Upper lobe of left lung (tissue), 6 donors: ENCODE data around the gene GLO1. TPM values are rescaled to one million over a fixed set of nuclear protein-coding genes. Genes with fewer than 3 reads are reported as not detected.

ENCODE experiments used
- ATAC-seq, 2 donors: fragments of 200-7000 bp; cut with Tn5 transposase; one replicate each; pipeline ENCODE4 v1.9.1; 2022; ENCODE audit warnings: mild to moderate bottlenecking in 2 of 2, moderate library complexity in 2 of 2; ENCODE audit not compliant: low FRiP score in 2 of 2
- DNase-seq, 2 donors: peaks; one replicate each; pipeline ENCODE4 v3.0.0-alpha.2; 2019 to 2020
- H3K27ac ChIP-seq, 4 donors: fragments of 200-600 bp; sonication (generic); one replicate each; pipeline ENCODE4 v1.5.1; 2016 to 2019
- H3K27me3 ChIP-seq, 4 donors: fragments of 200-600 bp; sonication (generic); one replicate each; pipeline ENCODE4 v1.5.1; 2017 to 2019
- H3K36me3 ChIP-seq, 4 donors: fragments of 200-600 bp; sonication (generic); one replicate each; pipeline ENCODE4 v1.5.1; 2016 to 2019
- H3K4me1 ChIP-seq, 4 donors: fragments of 200-600 bp; sonication (generic); one replicate each; pipeline ENCODE4 v1.5.1; 2018 to 2019
- H3K4me3 ChIP-seq, 4 donors: fragments of 200-600 bp; sonication (generic); one replicate each; pipeline ENCODE4 v1.5.1; 2017 to 2019; ENCODE audit warnings: mild to moderate bottlenecking in 2 of 4, moderate library complexity in 1 of 4
- H3K9me3 ChIP-seq, 4 donors: fragments of 200-600 bp; sonication (generic); one replicate each; pipeline ENCODE4 v1.5.1; 2018 to 2019
- EP300 ChIP-seq, 4 donors: sonication (generic); formaldehyde crosslinking; IDR thresholded peaks; one replicate each; pipeline ENCODE4 v1.5.1; 2017; ENCODE audit warnings: antibody characterized with exemption in 4 of 4, control low read depth in 2 of 4
- POLR2A ChIP-seq, 4 donors: fragments of 450-650 bp; IDR thresholded peaks; one replicate each; pipeline ENCODE4 v1.5.1; 2016 to 2017; ENCODE audit warnings: antibody characterized with exemption in 4 of 4, mild to moderate bottlenecking in 2 of 4
- POLR2AphosphoS5 ChIP-seq, 2 donors: sonication (generic); formaldehyde crosslinking; IDR thresholded peaks; one replicate each; pipeline ENCODE4 v1.5.1; 2017; ENCODE audit warnings: antibody characterized with exemption in 2 of 2
- WGBS, 2 donors: methylation state at CpG; one replicate each; pipeline ENCODE4 v1.1.5; 2017 to 2018; 5-methylcytosine and 5-hydroxymethylcytosine counted together
- total RNA-seq, 6 donors: library from RNA; depleted of rRNA in 4 of 6; stranded (reverse); fragments of >200 nt in 4 of 6; gene quantifications; one replicate each; pipeline versions ENCODE4 v1.1.0 to v1.2.1, GENCODE V29; 2016 to 2021
- TF ChIP-seq, protein P1 (sequence below), 6 experiments: fragments of 450-650 bp in 4 of 6; fragments of 200-600 bp in 2 of 6; sonication (generic) in 2 of 6; IDR thresholded peaks; one replicate each; pipeline ENCODE4 v1.5.1; 2016 to 2019; ENCODE audit warnings: antibody characterized with exemption in 6 of 6
- donor health status: DM: no; HTN: no; CAD: no; lungs with moderate emphysema.
- donor health status: DM: no; HTN: yes; CAD: no; lungs with severe emphysema.

The GLO1 gene
- total RNA-seq, 6 donors from 2014 or later, result 25.1 to 111 (median 74.6) TPM

DNA sequence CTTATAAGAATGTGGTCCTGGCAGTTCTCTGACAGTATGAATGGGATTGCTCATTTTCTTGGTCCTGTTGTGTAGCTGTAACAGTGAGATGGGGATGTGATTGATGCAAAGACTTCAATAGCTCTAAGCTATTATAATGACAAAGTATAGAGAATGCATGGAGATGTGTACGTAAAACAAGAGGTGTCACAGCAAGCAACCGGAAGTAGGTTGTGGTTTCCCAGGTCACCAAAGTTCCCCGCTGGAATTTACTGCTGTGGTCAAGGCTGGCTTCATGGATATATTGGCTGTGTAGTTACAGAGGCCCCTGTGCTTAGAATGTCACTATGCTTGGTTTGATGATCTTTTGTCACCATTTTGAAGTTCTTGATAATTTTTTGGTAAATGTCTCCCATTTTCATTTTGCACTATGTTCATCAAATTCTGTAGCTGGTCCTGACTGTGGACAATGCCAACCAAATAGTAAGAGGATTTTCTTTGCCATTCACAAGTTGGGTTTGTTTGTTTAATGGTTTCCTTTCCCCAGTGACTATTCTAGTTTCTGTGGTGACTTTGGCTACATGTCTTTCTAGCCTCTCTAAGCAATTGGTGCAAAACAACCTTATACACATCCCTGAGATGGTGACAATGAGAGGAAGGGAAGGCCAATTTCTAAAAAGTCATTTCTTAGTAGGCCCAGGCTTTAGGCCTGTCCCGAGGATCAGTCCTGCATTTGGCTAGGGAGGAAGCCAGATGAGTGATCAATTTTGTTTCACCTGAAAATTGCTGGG, 22.7 kb upstream of the GLO1 start:
- WGBS, 2 donors, result 64 to 71% methylated on average over 4 of the region's 4 CpGs
- TF ChIP-seq POLR2A (IDR thresholded peaks at IDR 0.05) (no peak), EP300 (IDR thresholded peaks at IDR 0.05) (no peak), POLR2AphosphoS5 (IDR thresholded peaks at IDR 0.05) (no peak)
- TF ChIP-seq, protein P1, sequence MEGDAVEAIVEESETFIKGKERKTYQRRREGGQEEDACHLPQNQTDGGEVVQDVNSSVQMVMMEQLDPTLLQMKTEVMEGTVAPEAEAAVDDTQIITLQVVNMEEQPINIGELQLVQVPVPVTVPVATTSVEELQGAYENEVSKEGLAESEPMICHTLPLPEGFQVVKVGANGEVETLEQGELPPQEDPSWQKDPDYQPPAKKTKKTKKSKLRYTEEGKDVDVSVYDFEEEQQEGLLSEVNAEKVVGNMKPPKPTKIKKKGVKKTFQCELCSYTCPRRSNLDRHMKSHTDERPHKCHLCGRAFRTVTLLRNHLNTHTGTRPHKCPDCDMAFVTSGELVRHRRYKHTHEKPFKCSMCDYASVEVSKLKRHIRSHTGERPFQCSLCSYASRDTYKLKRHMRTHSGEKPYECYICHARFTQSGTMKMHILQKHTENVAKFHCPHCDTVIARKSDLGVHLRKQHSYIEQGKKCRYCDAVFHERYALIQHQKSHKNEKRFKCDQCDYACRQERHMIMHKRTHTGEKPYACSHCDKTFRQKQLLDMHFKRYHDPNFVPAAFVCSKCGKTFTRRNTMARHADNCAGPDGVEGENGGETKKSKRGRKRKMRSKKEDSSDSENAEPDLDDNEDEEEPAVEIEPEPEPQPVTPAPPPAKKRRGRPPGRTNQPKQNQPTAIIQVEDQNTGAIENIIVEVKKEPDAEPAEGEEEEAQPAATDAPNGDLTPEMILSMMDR (IDR thresholded peaks at IDR 0.05), result no peak
- no peak overlapping the region for H3K4me3 ChIP-seq
- H3K4me1 ChIP-seq, result peaks cover 0 to 6% (median 5%) of the 10 kb centered on the region in 4 donors
- ATAC-seq, result no peak
- no peak for DNase-seq
- H3K9me3 ChIP-seq, result no peaks in the 10 kb centered on the region
- H3K36me3 ChIP-seq, result no peaks in the 10 kb centered on the region
- H3K27ac ChIP-seq, result no peak overlapping the region
- no peaks in the 10 kb centered on the region for H3K27me3 ChIP-seq

DNA sequence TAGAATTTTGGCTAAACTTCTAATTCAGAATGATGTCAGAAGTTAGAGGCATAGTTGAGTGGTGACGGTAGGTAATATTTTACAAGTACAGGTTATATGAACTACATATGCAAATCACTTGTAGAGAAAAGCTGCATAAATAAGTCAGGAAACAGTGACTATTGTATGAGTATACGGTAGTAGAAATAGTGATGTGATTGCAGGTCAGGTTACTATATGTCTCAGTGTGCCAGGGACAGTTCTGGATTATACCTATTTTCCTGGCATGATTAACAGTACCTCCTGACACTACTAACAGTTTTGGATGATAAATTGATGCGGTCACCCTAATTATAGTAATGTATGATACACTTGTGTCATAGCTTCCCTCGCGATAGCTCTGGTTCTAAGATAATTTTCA, 21.4 kb upstream of the GLO1 start:
- no peak for DNase-seq
- Histone ChIP-seq H3K27me3 (no peaks in the 10 kb centered on the region), H3K4me3 (no peak overlapping the region), H3K27ac (no peak overlapping the region), H3K4me1 (no peaks in the 10 kb centered on the region), H3K9me3 (no peaks in the 10 kb centered on the region), H3K36me3 (no peaks in the 10 kb centered on the region)
- TF ChIP-seq POLR2A (IDR thresholded peaks at IDR 0.05), result no peak
- TF ChIP-seq, protein P1 (IDR thresholded peaks at IDR 0.05), result no peak
- WGBS, 2 donors, result 78 to 89% methylated on average over 5 of the region's 5 CpGs
- no peak for ATAC-seq

DNA sequence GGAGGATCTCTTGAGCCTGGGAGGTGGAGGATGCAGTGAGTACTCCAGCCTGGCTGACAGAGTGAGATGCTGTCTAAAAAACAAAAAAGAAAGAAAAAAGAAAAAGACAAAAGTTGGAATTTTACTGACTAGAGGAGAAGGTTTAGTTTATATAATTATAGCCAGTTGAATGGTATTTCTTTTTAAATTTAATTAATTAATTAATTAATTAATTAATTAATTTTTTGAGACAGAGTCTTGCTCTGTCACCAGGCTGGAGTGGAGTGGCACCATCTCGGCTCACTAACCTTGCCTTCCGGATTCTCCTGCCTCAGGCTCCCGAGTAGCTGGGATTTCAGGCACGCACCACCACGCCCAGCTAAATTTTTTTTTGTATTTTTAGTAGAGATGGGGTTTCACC, 20.8 kb upstream of the GLO1 start:
- 96 to 99% methylated on average over 5 of the region's 5 CpGs for WGBS, 2 donors
- no peak overlapping the region for H3K27ac ChIP-seq
- TF ChIP-seq POLR2A (IDR thresholded peaks at IDR 0.05) (no peak), POLR2AphosphoS5 (IDR thresholded peaks at IDR 0.05) (no peak), EP300 (IDR thresholded peaks at IDR 0.05) (no peak)
- TF ChIP-seq, protein P1 (IDR thresholded peaks at IDR 0.05), result no peak
- no peak for ATAC-seq
- no peak for DNase-seq
- H3K36me3 ChIP-seq, result no peaks in the 10 kb centered on the region
- no peaks in the 10 kb centered on the region for H3K27me3 ChIP-seq
- H3K4me1 ChIP-seq, result no peaks in the 10 kb centered on the region
- no peak overlapping the region for H3K4me3 ChIP-seq
- no peaks in the 10 kb centered on the region for H3K9me3 ChIP-seq

DNA sequence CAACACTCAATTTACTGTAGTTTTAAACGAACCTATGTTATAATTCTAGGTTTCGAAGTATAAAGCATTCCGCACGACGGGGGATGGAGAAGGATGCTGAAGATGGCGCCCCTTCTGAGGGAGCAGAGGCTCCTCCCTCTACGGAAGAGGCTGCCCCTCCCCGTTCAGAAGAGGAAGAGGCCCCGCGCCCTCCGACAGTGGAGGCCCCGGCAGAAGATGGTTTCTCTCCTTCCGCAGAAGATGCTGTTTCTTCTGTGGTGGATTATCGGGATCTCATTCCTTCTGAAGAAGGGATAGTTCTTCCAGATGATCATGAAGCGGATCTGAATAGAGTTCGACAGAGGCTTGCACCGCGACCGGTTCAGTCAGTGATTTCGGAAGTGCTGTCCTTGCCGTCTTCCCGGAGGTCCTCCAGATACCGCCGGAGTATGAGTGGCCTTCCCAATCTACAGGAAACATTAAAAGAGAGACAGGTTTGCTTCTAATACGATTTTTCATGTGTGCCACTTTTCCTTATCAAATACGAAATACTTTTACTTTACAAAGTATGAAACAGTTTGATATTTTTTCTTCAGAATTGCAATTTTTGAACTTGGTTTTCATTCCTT, 19.9 kb upstream of the GLO1 start:
- DNase-seq, result peak in 1 of 2 donors; percentile 11
- no peaks in the 10 kb centered on the region for H3K4me1 ChIP-seq
- no peak for TF ChIP-seq EP300 (IDR thresholded peaks at IDR 0.05)
- TF ChIP-seq POLR2A (IDR thresholded peaks at IDR 0.05), result no peak
- TF ChIP-seq, protein P1 (IDR thresholded peaks at IDR 0.05), result no peak
- TF ChIP-seq POLR2AphosphoS5 (IDR thresholded peaks at IDR 0.05), result no peak
- no peaks in the 10 kb centered on the region for H3K9me3 ChIP-seq
- H3K36me3 ChIP-seq, result no peaks in the 10 kb centered on the region
- no peak overlapping the region for H3K27ac ChIP-seq
- no peaks in the 10 kb centered on the region for H3K27me3 ChIP-seq
- no peak overlapping the region for H3K4me3 ChIP-seq
- 91% methylated on average over 21 to 26 of the region's 26 CpGs for WGBS, 2 donors
- ATAC-seq, result no peak

DNA sequence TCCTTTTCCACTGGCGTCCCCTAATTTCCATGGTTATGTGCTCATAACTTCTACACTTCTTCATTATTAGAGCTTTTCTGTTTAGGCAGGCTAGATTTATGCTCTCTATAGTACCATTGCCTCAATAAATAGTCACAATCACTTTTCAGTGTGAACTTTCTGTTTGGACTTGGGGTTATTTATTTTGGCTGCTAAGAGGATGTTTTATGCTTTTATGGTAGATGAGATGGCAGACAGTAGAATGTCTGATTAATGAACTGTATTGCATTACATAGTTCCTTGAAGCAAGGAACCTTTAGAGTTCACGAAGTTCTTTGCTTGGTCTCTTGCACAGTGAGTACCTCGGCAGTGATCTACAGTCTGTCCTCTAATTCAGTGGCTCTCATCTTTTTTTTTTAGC, 19.1 kb upstream of the GLO1 start:
- ATAC-seq (no peak), DNase-seq (no peak)
- TF ChIP-seq EP300 (IDR thresholded peaks at IDR 0.05) (no peak), POLR2AphosphoS5 (IDR thresholded peaks at IDR 0.05) (no peak)
- 86 to 87% methylated on average over 3 of the region's 3 CpGs for WGBS, 2 donors
- Histone ChIP-seq H3K9me3 (no peaks in the 10 kb centered on the region), H3K27ac (no peak overlapping the region), H3K36me3 (no peaks in the 10 kb centered on the region), H3K27me3 (no peaks in the 10 kb centered on the region), H3K4me3 (no peak overlapping the region), H3K4me1 (no peaks in the 10 kb centered on the region)
